Stimulated activated naive CD4-positive, alpha-beta T cell treated with Interleukin-2 at 50 U/mL for 16 hours (primary cell): ENCODE results near the gene CIZ1.
"Not testable (repeated sequence)": the region's sequence is repeated elsewhere in the genome, so short reads cannot be mapped to it uniquely, and the experiment has no call there.

Source experiments
- DNase-seq: peaks from one replicate; lab custom pipeline; 2025; lab: John Stamatoyannopoulos, UW

CIZ1 gene

DNA sequence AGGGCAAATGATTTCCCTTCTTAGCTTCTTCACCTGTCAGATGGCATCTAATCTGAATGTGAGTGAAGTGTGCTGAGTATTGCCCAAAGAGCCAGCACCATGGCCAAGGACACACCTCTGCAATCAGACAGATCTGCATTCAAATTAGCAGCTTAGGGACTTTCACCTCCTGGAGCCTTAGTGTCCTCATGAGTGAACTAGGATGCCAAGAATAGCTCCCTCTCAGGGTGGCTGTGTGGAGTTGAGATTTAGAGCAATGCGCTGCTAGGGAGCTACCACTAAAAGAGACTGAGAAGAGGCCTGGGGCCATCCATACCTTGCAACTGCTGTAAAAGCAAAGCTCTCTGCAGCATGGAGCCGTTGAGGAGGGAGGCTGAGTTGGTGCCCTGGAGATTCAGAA lies 1.4 kb downstream of the CIZ1 start:
- DNase-seq, result no peak

DNA sequence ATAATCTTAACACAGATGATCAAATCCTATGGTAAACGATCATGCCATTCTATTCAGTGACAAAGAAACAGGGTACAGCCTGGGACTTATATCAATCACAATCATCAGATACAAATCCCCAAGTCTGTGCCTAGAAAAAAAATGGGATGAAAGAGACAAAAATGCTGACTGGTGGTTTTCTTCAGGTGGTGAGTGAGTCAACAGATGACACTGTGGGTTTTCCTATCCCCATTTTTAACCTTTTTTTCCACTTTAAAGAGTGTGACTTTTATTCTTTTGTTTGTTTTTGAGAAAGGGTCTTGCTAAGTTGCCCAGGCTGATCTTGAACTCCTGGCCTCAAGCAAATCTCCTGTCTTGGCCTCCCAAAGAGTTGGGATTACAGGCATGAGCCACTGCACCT lies 3.2 kb downstream of the CIZ1 start:
- no peak for DNase-seq

DNA sequence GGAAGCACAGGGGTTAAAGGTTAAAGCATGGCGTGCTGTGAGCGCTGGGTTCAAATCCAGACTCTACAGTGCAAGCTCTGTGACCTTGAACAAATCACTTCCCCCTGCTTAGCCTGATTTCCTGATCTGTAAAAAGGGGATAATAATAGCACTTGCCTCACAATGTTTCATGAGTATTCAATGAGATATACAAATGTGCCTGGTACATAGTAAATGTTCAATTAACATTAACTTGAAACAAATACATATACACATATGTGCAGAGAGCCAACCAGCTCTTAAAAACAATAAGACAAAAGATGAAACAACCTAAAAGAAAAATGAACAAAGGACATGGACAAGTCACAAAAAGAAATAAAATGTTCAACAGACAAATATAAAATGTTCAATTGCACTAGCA lies 4.0 kb downstream of the CIZ1 start:
- no peak for DNase-seq

DNA sequence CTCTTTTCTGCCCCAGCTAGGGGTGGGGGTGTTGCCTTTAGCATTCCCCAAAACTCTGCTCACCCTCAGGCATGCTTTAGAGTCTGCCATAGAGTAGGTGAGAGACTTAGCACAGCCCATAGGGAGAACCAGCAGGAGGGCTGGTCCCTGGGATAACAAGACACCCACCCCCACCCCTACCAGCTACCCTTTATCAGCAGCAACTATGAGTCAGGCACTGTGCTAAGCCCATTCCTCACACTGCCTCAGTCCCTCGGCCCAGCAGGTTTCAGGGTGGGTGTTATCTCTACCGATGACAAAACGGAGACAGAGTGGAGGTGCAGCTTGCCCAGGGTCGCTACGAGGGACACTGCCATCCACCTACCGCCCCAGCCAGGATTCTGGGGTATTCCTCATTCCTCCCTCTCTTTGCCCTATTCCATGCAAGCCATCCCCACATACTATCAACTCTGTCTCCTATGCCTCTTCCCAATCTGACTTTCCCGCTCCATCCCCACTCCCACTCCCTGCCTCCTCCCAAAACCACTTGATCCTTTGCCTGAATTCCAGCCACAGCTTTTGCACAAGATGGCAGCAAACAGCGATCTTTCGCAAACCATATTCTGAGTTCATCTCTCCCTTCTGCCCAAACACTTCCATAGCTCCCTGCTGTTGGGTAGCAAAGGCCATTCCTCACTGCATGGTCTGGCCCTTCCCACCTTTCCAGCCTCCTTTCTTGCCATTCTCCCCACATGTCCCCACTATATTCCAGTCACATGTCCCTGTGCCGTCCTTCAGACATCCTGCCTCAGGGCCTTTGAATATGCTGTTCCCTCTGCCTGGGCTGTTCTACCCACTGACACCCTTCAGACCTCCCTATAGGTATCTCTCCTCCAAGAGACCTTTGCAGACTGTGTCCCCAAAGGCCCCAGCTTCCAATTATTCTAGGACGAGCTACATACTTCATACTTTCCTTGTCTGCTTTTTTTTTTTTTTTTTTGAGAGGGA lies 5.1 kb downstream of the CIZ1 start:
- no peak for DNase-seq

DNA sequence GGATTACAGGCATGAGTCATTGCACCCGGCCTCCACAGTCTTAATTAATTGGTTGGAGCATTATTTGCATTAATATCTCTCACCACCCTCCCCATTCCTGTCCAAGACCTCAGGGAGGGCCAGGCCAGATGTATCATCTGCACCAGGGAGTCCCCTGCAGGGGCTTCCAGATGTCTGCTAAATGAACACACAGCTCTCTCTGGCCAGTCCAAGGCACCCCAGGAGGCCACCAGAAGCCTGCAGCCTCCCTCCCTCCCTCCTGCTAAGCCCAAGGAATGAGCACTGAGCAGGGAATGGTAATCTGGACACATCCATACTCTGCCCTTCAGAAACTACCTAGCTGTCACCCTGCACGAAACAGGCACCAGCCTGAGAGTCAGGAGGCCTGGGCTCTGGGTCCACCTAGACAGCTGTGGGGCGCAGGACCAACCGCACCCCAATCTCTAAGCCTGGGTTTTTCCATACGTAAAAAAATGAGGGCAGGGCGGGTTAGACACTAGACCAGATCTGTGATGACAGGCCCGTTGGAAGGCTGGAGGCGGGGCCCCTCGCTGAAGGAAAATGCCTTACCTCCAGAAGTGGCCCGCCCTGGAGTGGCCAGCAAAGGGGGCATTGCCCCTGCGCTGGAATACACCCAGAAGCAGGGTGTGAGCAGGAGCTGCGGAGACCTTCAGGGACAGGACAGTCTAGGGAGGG lies 8.3 kb downstream of the CIZ1 start:
- no peak for DNase-seq

DNA sequence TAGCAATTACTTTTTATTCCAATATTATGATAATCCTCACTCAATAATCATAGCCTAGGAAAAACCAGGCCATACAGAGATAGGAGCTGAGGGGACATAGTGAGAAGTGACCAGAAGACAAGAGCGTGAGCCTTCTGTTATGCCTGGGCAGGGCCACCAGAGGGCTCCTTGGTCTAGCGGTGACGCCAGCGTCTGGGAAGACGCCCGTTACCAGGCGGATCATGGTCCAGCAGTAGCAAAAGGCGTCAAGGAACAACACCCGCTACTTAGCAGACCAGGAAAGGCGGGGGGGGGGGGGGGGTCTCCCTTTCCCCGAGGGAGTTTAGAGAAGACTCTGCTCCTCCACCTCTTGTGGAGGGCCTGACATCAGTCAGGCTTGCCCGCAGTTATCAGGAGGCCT lies 9.9 kb downstream of the CIZ1 start:
- not testable (repeated sequence) for DNase-seq

DNA sequence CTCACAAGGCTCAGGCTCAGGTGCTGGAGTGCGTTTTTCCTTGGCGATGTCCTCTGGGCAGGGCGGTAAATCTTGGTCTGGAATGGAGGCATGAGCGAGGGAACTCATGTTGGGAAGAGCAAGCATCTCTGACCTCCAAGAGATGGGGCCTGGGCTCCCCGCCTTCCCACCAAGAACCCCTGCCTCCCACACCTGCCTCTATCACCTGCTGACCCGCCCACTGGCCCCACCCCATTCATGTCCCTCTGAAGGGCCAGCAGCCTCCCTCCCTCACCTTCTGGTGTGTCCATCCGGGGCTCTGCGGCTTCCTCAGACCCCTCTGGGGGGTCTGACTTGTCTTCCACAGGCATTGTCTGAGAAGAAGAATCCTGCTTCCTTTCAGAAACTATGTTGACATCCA lies 10.9 kb downstream of the CIZ1 start:
- no peak for DNase-seq

DNA sequence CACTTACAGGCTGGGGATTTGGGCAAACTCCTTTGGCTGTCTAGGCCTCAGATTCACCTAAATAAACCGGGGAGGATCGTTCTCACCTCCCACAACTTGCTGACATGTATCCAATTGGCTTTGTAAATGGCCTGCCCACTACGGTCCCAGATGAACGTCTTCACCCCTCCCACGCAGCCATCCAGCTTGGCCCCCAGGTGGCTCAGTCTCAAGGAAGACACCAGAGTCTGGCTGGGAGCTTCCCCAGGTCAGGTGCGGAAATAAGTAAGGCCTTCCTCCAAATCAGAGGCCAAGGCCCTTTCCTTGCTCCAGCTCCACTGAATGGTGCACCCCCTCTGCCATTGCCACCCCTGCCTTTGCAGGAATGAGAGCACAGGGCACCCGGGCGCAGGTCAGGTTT lies 11.4 kb downstream of the CIZ1 start:
- no peak for DNase-seq

DNA sequence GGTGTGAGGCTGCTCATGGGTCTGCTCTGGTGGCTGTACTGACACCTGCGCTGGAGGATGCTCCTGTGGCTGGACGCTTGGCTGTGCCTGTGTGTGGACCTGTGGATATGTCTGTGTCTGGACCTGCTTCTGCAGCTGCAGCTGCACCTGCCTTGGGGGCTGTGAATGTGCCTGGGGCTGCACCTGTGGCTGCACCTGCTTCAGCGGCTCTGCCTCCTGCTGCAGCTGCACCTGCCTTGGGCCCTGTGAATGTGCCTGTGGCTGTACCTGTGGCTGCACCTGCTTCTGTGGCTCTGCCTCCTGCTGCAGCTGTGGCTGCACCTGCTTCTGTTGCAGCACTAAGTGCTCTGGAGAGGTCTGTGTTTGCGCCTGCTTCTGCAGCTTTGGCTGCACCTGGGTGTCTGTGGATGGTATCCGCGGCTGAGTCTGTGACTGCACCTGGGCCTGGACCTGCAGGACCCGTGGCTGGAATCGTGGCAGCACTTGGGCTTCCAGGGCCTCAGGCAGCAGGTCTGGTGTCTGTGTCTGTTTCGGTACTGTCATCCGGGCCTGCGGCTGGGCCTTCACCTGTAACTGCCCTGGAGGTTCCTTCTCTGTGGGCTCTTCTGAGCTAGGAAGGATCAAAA lies 12.5 kb downstream of the CIZ1 start:
- DNase-seq, result no peak

DNA sequence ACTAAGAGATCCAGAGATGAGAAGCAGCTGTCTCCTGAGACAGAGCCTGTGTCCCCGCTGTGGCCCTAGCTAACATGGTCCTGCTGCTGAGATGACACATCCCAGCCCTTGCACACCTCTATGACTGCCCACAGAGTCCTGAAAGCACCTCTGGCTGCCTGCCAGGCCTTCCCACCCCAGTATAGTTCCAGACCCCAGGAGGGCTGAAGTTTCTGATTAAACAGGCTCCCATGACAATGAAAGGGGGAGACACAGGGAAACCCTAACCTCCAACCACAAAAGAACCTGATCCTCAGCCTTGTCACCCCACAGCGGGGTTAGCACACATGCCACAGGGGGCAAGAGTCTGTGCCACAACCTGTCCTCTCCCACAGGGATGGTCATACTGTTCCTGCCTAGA lies 15.6 kb downstream of the CIZ1 start:
- no peak for DNase-seq

DNA sequence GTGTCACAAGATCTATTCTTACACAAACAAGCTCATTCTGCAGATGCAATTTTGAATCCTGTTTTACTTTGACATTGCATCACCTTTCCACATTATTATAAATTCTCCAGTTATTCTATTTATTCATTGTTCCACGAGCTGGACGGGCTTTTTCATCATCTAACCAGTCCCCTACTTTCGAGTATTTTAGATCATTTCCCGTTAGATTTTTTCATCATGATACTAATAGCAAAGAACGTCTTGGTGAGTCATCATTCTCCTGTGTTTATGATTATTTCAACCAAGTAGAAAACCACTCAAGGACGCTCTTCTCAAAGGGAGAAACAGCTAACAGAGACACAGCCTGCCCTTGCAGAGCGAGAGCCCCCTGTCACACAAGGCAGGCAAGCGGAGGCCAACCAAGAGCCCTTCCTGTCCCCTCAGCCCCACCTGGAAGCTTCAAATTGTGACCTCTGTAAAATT lies 16.2 kb downstream of the CIZ1 start:
- no peak for DNase-seq

DNA sequence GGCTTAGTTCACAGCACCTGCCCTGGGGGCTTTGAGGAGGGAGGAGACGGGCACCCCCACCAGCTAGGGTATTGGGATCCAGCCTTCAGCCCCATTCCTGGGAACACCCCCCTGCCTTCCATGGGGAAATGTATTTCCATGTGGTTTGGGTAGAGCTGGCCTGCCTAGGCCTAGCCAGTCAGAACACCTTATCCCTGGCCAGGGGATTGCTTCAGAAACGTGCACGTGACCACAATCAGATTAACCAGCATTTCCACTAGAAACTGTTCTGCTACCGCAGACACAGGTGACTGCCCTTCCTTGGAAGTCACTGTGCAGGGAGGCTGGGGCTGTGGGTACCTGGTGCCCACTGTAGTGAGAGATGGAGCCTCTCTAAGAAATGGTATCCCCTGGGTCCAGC lies 17.3 kb downstream of the CIZ1 start:
- no peak for DNase-seq

DNA sequence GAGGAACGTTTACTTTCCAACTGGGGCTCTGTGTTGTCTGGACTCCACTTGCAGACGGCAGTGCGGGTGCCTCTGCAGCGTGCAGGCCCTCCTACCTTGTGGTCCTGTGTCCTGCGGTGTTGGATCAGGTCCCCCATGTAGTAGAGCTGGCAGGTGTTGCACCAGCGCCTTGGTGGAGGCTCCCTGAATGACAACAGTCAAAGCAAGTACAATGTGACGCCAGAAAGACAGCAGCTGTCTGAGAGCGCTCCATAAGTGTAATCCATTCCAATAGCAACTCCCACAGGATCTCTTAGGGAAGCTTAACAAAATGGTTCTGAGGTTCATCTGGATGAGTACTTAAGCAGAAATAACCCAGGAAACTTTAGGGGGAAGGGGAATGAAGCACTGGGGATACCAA lies 21.4 kb downstream of the CIZ1 start:
- no peak for DNase-seq

DNA sequence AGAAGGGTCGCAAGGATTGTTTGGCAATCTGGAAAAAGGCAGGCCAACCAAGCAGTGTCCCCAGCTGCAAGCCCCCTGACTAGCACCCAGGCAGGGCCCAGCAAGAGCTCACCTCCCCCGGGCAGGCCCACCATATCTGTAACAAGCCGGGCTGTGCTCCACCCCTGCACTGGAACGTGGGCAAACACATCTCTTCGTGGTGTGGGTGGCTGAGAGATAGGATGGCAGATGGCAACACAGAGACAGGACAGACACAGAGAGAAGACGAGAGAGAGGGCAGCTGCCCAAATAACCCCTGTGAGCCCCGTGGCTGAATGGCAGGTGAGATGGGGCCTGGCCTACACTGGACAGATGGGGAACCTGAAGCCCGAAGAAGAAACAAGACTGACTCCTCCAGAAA lies 21.9 kb downstream of the CIZ1 start:
- DNase-seq, result no peak

DNA sequence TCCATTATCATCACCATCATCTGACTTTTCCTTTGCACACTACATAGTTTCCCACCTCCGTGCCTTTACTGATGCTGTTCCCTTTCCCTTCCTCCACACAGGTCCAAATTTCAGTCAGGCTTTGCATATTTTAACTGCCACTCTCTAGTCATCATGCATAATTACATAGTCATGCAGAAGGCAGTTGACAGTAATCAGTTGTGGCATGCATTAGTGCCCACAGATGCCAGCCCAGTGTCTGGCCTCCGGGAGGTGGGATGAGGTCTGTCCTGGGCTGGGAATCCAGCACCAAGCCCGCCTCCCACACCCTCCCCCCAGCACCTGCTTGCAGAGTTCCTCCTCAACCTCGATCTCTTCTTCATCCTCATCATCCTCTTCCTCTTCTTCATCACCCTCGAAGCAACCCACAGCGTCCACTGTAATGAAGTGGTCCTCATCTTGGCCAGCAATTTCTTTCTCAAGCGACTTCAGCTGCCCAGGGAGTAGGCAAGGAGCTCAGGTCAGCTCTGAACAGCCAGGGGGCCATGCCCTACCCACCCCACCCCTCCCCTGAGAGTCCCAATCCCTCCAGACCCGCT lies 22.6 kb downstream of the CIZ1 start:
- no peak for DNase-seq

DNA sequence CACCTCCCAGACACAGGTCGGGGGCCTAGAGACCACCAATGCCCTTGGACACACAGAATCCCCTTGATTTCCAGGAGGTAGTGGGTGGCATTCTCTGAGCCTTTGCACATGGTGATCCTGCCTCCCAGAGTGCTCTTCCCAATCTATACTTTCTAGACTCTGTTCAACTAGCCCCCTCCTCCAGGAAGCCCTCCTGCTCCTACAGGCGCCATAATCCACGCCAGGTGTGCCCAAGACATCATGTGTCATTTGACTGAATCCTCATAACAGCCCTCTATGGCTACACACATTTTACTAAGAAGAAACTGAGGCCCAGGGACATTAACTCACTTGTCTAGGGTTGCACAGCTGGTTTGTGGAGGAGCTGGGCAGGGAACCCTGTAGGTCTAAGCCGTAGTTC lies 24.2 kb downstream of the CIZ1 start:
- DNase-seq, result no peak

DNA sequence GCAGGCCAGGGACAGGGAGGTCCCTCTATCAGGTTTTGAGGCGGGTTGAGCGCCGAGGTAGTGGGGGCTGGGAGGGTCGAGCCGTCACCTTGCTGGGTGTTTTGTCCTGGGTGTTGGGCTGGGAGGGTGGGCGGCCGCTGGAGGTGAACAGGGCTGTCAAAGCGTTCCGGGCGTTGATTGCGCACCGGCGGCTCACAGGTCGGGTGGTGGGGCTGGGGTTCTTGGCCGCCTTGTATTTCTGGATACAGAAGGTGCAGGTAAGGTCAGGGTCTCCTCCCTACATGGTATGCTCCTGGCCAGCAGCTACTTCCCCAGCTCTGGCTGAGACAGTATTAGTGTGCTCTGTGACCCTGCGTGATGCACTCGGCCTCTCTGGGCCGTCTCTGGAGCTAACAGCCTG lies 25.2 kb downstream of the CIZ1 start:
- DNase-seq, result no peak

DNA sequence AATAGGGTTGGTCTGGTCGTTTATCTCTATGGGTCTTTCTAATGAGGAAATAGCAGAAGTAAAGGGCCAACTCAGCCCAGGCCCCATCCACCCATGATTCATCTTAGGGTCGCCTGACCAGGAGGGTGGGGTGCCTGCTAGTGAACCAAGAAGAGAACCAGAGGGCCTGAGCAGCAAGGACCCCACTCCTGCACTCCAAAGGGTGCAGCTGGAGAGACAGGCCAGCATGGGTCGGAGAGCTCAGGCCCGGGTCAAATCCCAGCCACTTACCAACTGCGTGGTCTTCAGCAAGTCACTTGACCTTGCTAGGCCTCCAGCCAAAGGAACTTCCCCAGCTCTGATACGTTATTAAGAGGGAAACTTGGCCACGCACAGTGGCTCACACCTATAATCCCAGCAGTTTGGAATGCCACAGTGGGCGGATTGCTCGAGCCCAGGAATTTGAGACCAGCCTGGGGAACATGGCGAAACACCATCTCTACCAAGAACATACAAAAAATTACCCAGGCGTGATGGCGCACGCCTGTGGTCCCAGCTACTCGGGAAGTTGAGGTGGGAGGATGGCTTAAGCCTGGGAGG lies 27.0 kb downstream of the CIZ1 start:
- no peak for DNase-seq

DNA sequence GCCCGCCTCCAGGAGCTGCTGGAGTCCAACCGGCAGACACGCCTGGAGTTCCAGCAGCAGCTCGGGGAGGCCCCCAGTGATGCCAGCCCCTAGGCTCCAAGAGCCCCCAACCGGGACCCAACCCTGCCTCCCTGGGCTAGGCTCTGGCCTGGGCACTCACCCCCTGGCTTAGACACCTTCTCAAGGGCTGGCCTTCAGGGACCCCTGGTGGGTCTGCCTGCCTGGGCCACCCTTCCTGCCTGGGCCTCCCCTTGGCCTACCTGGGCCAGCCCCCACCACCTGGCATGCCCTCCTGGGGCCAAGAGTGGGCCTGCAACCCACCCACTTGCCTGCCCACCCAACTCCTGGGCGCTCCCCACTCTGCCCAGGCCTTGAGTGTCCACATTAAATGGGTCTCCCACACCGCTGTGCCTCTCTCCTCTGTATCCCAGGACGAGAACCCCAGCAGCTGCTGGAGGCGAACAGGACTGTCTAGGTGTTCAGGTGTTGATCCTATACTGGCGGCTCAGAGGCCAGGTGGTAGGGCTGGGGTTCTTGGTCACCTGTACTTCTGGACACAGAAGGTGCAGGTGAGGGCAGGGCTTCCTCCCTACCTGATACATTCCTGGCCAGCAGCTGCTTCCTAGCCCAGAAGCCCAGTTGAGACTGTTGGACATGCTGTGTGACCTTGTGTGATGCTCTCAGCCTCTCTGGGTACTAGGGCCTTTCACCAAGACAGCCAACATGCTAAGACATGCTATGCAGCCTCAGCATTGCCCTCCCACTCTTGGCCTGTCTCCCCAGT lies 27.7 kb downstream of the CIZ1 start:
- no peak for DNase-seq

DNA sequence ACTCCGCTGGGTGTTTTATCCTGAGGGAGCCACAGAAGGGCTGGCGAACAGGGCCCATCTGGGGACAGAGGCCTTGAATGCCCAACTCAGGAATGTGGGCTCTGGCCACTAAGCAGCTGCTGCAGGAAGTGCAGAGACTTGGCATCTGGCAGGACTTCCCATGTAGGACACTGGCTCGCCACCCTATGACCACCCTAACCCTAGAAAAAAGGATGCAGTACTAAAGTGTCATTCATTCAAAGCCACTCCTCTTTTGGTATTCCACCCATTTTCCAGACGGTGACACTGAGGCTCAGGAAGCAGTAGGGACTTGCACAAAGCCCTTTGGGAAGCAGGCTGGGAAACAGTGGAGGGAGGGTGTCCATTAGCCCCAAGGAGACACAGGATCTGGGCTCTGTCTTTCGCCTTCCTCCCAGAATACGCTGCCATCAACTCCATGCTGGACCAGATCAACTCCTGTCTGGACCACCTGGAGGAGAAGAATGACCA lies 28.3 kb downstream of the CIZ1 start:
- no peak for DNase-seq
